OCI-LY3 (cell line): ENCODE measurements around the gene EPHB1.

Source experiments
- H2AFZ ChIP-seq: fragments of 200-600, 300-600 bp; shearing (Covaris generic); 2 replicates; pipeline ENCODE4 v1.6.0; 2014; ENCODE audit warnings: antibody characterized with exemption, low read depth, low read length
- H3K27ac ChIP-seq: fragments of 200-600, 300-600 bp; sonication (generic); 2 replicates; pipeline ENCODE4 v1.5.1; 2014; ENCODE audit warnings: mild to moderate bottlenecking, low read length, moderate library complexity, mixed read lengths
- H3K27me3 ChIP-seq: fragments of 200-600, 300-600 bp; sonication (generic); 2 replicates; pipeline ENCODE4 v1.6.1; 2014; ENCODE audit warnings: low read depth, low read length, mixed read lengths
- H3K36me3 ChIP-seq: fragments of 200-600, 300-600 bp; sonication (generic); replicated peaks from 2 replicates; pipeline ENCODE3; 2014; ENCODE audit warnings: low read depth, low read length, mixed read lengths
- H3K4me1 ChIP-seq: fragments of 300-600, 200-600 bp; sonication (generic); 2 replicates; pipeline ENCODE4 v1.6.1; 2014; ENCODE audit warnings: low read length, mixed read lengths
- H3K4me2 ChIP-seq: fragments of 200-600, 300-600 bp; sonication (generic); 2 replicates; pipeline ENCODE4 v1.6.1; 2014; ENCODE audit warnings: low read length, mixed read lengths
- H3K4me3 ChIP-seq: fragments of 300-600, 200-600 bp; sonication (generic); 2 replicates; pipeline ENCODE4 v1.5.1; 2014; ENCODE audit warnings: antibody characterized with exemption, mild to moderate bottlenecking, low read length, moderate library complexity
- H3K79me2 ChIP-seq: fragments of 300-600, 200-600 bp; shearing (Covaris generic); 2 replicates; pipeline ENCODE4 v1.6.1; 2014; ENCODE audit warnings: mild to moderate bottlenecking, low read length, mixed read lengths
- H3K9ac ChIP-seq: fragments of 300-600, 200-600 bp; shearing (Covaris generic); 2 replicates; pipeline ENCODE4 v1.6.0; 2014; ENCODE audit warnings: mild to moderate bottlenecking, low read length, moderate library complexity
- H3K9me3 ChIP-seq: fragments of 200-600, 300-600 bp; shearing (Covaris generic); 2 replicates; pipeline ENCODE4 v1.6.1; 2014; ENCODE audit warnings: low read length, mixed read lengths; ENCODE audit not compliant: insufficient read depth
- H4K20me1 ChIP-seq: fragments of 200-600, 300-600 bp; sonication (generic); 2 replicates; pipeline ENCODE4 v1.6.1; 2016; ENCODE audit warnings: low read length, mixed read lengths; ENCODE audit not compliant: insufficient read depth
- EZH2phosphoT487 ChIP-seq: fragments of 200-600 bp; shearing (Covaris generic); IDR thresholded peaks from 2 replicates; pipeline ENCODE4 v1.6.1; 2018; ENCODE audit warnings: antibody characterized with exemption, mixed run types, low read depth
- TF ChIP-seq, protein P1 (sequence below): fragments of 200-600, 300-600 bp; sonication (generic); IDR thresholded peaks from 2 replicates; pipeline ENCODE4 v1.5.1; 2014; ENCODE audit warnings: antibody characterized with exemption, low read length, low read depth

EPHB1 gene

GRCh38 chr3:135243616-135244015 is 448.6 kb downstream of the EPHB1 start:
- H3K4me2 ChIP-seq: no peak overlapping the region
- peaks cover 13% of the 10 kb centered on the region for H4K20me1 ChIP-seq
- H3K27me3 ChIP-seq: no peaks in the 10 kb centered on the region

GRCh38 chr3:135246027-135246426 is 451.0 kb downstream of the EPHB1 start:
- Histone ChIP-seq H3K79me2 (no peaks in the 10 kb centered on the region), H4K20me1 (peaks cover 13% of the 10 kb centered on the region), H3K9ac (no peak overlapping the region), H2AFZ (no peak overlapping the region), H3K4me1 (no peaks in the 10 kb centered on the region), H3K9me3 (no peaks in the 10 kb centered on the region), H3K27ac (no peak overlapping the region), H3K4me2 (no peak overlapping the region), H3K27me3 (no peaks in the 10 kb centered on the region), H3K36me3 (peaks cover 82% of the 10 kb centered on the region), H3K4me3 (no peak overlapping the region)
- TF ChIP-seq, protein P1, sequence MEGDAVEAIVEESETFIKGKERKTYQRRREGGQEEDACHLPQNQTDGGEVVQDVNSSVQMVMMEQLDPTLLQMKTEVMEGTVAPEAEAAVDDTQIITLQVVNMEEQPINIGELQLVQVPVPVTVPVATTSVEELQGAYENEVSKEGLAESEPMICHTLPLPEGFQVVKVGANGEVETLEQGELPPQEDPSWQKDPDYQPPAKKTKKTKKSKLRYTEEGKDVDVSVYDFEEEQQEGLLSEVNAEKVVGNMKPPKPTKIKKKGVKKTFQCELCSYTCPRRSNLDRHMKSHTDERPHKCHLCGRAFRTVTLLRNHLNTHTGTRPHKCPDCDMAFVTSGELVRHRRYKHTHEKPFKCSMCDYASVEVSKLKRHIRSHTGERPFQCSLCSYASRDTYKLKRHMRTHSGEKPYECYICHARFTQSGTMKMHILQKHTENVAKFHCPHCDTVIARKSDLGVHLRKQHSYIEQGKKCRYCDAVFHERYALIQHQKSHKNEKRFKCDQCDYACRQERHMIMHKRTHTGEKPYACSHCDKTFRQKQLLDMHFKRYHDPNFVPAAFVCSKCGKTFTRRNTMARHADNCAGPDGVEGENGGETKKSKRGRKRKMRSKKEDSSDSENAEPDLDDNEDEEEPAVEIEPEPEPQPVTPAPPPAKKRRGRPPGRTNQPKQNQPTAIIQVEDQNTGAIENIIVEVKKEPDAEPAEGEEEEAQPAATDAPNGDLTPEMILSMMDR: peak; percentile 31
- TF ChIP-seq EZH2phosphoT487: no peak

More at GRCh38 chr3:135243616-135244015, 448.6 kb downstream of the EPHB1 start:
- peaks cover 79% of the 10 kb centered on the region for H3K36me3 ChIP-seq
- no peaks in the 10 kb centered on the region for H3K4me1 ChIP-seq
- no peak overlapping the region for H3K27ac ChIP-seq
- no peaks in the 10 kb centered on the region for H3K79me2 ChIP-seq
- H3K9ac ChIP-seq: no peak overlapping the region
- no peak overlapping the region for H3K4me3 ChIP-seq
- H2AFZ ChIP-seq: no peak overlapping the region
- H3K9me3 ChIP-seq: no peaks in the 10 kb centered on the region
- TF ChIP-seq, protein P1: no peak
- no peak for TF ChIP-seq EZH2phosphoT487

- peaks cover 72% of the 10 kb centered on the region for H3K36me3 ChIP-seq
- H2AFZ ChIP-seq: no peak overlapping the region
- no peak overlapping the region for H3K27ac ChIP-seq
- no peaks in the 10 kb centered on the region for H3K4me1 ChIP-seq
- TF ChIP-seq EZH2phosphoT487: no peak
- TF ChIP-seq, protein P1: no peak
- no peaks in the 10 kb centered on the region for H3K9me3 ChIP-seq
- H3K79me2 ChIP-seq: peaks cover 4% of the 10 kb centered on the region; the same call in 1 of the 2 replicates
- no peak overlapping the region for H3K4me3 ChIP-seq
- H4K20me1 ChIP-seq: peaks cover 12% of the 10 kb centered on the region
- H3K4me2 ChIP-seq: no peak overlapping the region
- H3K27me3 ChIP-seq: no peaks in the 10 kb centered on the region
- H3K9ac ChIP-seq: no peak overlapping the region
Observed at GRCh38 chr3:135248213-135248612, 453.2 kb downstream of the EPHB1 start.

GRCh38 chr3:135249186-135249585 is 454.1 kb downstream of the EPHB1 start:
- TF ChIP-seq, protein P1: no peak
- Histone ChIP-seq H3K36me3 (peaks cover 62% of the 10 kb centered on the region), H3K4me1 (no peaks in the 10 kb centered on the region), H3K4me3 (no peak overlapping the region), H3K27me3 (no peaks in the 10 kb centered on the region), H2AFZ (no peak overlapping the region), H3K9ac (no peak overlapping the region), H3K79me2 (peaks cover 4% of the 10 kb centered on the region; the same call in 1 of the 2 replicates), H3K4me2 (no peak overlapping the region), H4K20me1 (peaks cover 8% of the 10 kb centered on the region; the same call in 1 of the 2 replicates), H3K9me3 (no peaks in the 10 kb centered on the region), H3K27ac (no peak overlapping the region)
